ENCODE results near the gene LRMDA. TPM values are rescaled to one million over a fixed set of nuclear protein-coding genes. Genes with fewer than 3 reads are reported as not detected.

Gene LRMDA
- total and polyA plus RNA-seq, 2 of the 13 experiments (the other 11 are each of a cell fraction or from before 2014, with no cell fraction given) = 13.4 to 22.0 TPM

GRCh38 chr10:76230921-76231285 is 799.5 kb downstream of the LRMDA start:
- ChIA-PET POLR2A (no interaction called here), CTCF (ENCODE audit: low intra/inter-chr PET ratio, low total read pairs) (no interaction called here)
- Histone ChIP-seq H3K27ac (ENCODE audit: extremely low read length, insufficient read depth, low read length) (no peak overlapping the region), H3K9me3 (ENCODE audit: low read length) (no peaks in the 10 kb centered on the region), H3K36me3 (replicated peaks in 1 of 2; ENCODE audit: control insufficient read depth in 1 of 2, insufficient read depth in 2 of 2, low read length in 2 of 2) (no peaks in the 10 kb centered on the region), H3K4me2 (ENCODE audit: low read depth, low read length) (no peak overlapping the region), H3K79me2 (ENCODE audit: insufficient read depth, low read length) (no peaks in the 10 kb centered on the region), H2AFZ (ENCODE audit: low read length) (no peak overlapping the region), H3K4me3 (replicated peaks in 1 of 3; ENCODE audit: insufficient read depth in 1 of 3, low read depth in 2 of 3, low read length in 3 of 3) (no peak overlapping the region), H4K20me1 (ENCODE audit: insufficient read depth, low read length) (no peaks in the 10 kb centered on the region), H3K9ac (ENCODE audit: insufficient read depth, low read depth, low read length) (no peak overlapping the region), H3K27me3 (ENCODE audit: control insufficient read depth in 1 of 2, insufficient read depth in 2 of 2, low read length in 2 of 2) (no peaks in the 10 kb centered on the region), H3K4me1 (ENCODE audit: insufficient read depth, low read length) (no peaks in the 10 kb centered on the region)
- 87% methylated on average over 1 of the region's 1 CpG for WGBS (ENCODE audit: low lambda C conversion rate)
- FAIRE-seq = no peak
- in situ Hi-C loops (cut with HindIII; ENCODE audit: extremely low pct_ligation_motif_present, low pct_unique_long_range_greater_than_20kb) = no loop called here
- intact Hi-C loops (cut with micrococcal nuclease; ENCODE audit: unreplicated experiment) = no loop called here
- ATAC-seq = no peak
- DNase-seq (ENCODE audit: low spot score) = no peak
- BruUV-seq (replicated peaks) = no TSS peak
- TF ChIP-seq ISL2 (CRISPR knock-in tag; IDR thresholded peaks at IDR 0.05) (no peak), HES4 (CRISPR knock-in tag; IDR thresholded peaks at IDR 0.05; ENCODE audit: borderline replicate concordance) (no peak), LRRFIP1 (CRISPR knock-in tag; conservative IDR thresholded peaks at IDR 0.05) (no peak), PAF1 (CRISPR knock-in tag; IDR thresholded peaks at IDR 0.05) (no peak), ZNF644 (CRISPR knock-in tag; IDR thresholded peaks at IDR 0.05; ENCODE audit: low read depth) (no peak), ZNF350 (CRISPR knock-in tag; IDR thresholded peaks at IDR 0.05; ENCODE audit: borderline replicate concordance, low read depth) (no peak), MYNN (CRISPR knock-in tag; IDR thresholded peaks at IDR 0.05; ENCODE audit: low read depth) (no peak), KLF11 (CRISPR knock-in tag; IDR thresholded peaks at IDR 0.05) (no peak), ZNF496 (CRISPR knock-in tag; IDR thresholded peaks at IDR 0.05; ENCODE audit: insufficient replicate concordance) (no peak), ZFP36 (IDR thresholded peaks at IDR 0.05; ENCODE audit: borderline replicate concordance, low read depth, low read length, partially characterized antibody) (no peak), ATM (IDR thresholded peaks at IDR 0.05; ENCODE audit: borderline replicate concordance) (no peak), NR3C1 (CRISPR knock-in tag; IDR thresholded peaks at IDR 0.05) (no peak)
- TF ChIP-seq, protein P1, sequence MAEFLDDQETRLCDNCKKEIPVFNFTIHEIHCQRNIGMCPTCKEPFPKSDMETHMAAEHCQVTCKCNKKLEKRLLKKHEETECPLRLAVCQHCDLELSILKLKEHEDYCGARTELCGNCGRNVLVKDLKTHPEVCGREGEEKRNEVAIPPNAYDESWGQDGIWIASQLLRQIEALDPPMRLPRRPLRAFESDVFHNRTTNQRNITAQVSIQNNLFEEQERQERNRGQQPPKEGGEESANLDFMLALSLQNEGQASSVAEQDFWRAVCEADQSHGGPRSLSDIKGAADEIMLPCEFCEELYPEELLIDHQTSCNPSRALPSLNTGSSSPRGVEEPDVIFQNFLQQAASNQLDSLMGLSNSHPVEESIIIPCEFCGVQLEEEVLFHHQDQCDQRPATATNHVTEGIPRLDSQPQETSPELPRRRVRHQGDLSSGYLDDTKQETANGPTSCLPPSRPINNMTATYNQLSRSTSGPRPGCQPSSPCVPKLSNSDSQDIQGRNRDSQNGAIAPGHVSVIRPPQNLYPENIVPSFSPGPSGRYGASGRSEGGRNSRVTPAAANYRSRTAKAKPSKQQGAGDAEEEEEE (CRISPR knock-in tag; IDR thresholded peaks at IDR 0.05; ENCODE audit: borderline replicate concordance) = no peak
- TF ChIP-seq, protein P2, sequence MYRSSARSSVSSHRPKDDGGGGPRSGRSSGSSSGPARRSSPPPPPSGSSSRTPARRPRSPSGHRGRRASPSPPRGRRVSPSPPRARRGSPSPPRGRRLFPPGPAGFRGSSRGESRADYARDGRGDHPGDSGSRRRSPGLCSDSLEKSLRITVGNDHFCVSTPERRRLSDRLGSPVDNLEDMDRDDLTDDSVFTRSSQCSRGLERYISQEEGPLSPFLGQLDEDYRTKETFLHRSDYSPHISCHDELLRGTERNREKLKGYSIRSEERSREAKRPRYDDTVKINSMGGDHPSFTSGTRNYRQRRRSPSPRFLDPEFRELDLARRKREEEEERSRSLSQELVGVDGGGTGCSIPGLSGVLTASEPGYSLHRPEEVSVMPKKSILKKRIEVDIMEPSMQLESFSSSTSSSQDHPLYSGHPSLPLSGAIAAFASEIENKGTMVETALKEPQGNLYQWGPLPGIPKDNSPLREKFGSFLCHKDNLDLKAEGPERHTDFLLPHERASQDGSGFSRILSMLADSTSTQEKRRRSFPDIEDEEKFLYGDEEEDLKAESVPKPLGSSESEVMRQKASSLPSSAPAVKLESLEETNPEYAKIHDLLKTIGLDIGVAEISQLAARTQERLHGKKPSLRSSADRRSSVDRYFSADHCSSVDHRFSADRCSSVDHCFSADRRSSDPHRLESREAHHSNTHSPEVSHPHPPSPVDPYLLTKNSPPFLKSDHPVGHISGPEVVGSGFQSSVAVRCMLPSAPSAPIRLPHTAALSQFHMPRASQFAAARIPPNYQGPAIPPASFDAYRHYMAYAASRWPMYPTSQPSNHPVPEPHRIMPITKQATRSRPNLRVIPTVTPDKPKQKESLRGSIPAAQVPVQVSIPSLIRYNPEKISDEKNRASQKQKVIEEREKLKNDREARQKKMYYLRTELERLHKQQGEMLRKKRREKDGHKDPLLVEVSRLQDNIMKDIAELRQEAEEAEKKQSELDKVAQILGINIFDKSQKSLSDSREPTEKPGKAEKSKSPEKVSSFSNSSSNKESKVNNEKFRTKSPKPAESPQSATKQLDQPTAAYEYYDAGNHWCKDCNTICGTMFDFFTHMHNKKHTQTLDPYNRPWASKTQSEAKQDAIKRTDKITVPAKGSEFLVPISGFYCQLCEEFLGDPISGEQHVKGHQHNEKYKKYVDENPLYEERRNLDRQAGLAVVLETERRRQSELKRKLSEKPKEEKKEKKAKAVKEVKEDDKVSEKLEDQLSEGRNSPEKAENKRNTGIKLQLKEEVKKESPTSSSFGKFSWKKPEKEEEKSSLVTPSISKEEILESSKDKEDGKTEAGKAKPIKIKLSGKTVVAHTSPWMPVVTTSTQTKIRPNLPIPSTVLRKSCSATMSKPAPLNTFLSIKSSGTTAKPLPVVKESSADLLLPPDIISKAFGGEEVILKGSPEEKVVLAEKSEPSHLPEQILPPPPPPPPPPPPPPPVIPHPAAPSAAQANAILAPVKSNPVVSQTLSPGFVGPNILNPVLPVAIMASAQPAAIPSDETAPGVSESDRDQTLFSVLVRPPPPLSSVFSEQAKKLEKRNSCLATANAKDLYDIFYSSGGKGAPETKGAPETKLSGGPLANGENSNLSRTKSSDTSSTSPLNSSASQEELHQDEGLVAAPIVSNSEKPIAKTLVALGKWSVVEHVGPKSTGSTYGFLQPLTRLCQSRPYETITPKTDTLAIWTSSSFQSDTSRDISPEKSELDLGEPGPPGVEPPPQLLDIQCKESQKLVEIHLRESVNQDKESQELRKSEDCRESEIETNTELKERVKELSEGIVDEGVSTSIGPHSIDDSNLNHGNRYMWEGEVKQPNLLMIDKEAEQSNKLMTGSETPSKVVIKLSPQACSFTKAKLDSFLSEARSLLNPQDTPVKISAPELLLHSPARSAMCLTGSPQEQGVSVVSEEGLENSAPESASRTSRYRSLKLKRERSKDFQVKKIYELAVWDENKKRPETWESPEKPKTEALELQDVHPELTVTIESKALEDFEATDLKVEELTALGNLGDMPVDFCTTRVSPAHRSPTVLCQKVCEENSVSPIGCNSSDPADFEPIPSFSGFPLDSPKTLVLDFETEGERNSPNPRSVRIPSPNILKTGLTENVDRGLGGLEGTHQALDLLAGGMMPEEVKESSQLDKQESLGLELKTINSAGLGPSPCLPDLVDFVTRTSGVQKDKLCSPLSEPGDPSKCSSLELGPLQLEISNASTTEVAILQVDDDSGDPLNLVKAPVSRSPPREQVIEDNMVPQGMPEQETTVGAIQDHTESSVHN (CRISPR knock-in tag; IDR thresholded peaks at IDR 0.05) = no peak

Measured in HepG2 (cell line).